ENCODE measurements around the gene CAMTA2.

Gene CAMTA2

DNA sequence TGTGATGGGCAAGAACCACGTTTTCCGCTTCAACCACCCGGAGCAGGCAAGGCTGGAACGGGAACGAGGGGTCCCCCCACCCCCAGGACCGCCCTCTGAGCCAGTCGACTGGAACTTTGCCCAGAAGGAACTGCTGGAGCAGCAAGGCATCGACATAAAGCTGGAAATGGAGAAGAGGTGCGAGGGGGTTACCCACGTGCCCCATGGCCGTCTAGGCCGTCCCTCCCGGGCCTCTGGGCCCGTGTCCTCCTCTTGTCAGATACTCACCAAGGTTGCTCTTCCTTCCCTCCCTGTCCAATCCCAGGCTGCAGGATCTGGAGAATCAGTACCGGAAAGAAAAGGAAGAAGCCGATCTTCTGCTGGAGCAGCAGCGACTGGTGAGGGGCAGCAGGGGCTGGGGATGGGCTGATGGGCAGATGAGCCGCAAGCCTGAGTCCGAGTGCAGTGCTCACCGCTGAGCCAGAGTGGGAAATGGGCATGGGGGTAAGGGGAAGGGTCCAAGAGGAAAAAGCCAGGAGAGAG is 33.1 kb upstream of the CAMTA2 start:
- DNase-seq (ENCODE audit: low read depth): no peak
- no peak overlapping the region for H3K4me3 ChIP-seq (ENCODE audit: low read depth, low read length)
- TF ChIP-seq, protein P1, sequence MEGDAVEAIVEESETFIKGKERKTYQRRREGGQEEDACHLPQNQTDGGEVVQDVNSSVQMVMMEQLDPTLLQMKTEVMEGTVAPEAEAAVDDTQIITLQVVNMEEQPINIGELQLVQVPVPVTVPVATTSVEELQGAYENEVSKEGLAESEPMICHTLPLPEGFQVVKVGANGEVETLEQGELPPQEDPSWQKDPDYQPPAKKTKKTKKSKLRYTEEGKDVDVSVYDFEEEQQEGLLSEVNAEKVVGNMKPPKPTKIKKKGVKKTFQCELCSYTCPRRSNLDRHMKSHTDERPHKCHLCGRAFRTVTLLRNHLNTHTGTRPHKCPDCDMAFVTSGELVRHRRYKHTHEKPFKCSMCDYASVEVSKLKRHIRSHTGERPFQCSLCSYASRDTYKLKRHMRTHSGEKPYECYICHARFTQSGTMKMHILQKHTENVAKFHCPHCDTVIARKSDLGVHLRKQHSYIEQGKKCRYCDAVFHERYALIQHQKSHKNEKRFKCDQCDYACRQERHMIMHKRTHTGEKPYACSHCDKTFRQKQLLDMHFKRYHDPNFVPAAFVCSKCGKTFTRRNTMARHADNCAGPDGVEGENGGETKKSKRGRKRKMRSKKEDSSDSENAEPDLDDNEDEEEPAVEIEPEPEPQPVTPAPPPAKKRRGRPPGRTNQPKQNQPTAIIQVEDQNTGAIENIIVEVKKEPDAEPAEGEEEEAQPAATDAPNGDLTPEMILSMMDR (IDR thresholded peaks at IDR 0.05; ENCODE audit: insufficient read depth, low read depth, low read length, missing control alignments): no peak

DNA sequence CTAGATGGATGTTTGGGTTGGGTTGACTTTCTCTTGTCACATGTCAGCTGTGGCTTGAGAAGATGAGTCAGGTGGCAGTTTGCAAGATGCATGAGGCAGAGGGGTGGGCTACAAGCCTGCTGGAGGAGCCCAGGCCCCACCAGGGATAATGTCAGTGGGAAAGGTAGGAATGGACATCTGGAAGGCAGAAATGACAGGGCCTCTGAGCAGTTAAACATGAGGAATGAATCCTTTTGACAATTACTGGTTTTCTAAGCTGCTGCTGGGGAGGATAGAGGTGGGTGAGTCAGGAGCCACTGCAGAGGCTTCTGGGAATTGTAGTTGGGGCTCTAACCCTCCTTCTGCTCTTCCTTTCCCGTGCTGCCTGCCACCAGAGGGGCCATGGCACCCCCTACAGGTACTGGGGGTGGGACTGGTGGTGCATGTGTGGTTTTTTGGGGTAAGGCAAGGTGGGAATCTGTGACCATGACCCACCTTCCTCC is 32.0 kb upstream of the CAMTA2 start:
- TF ChIP-seq, protein P1 (IDR thresholded peaks at IDR 0.05; ENCODE audit: insufficient read depth, low read depth, low read length, missing control alignments): peak; percentile 37
- peak; percentile 44 for DNase-seq (ENCODE audit: low read depth)
- H3K4me3 ChIP-seq (ENCODE audit: low read depth, low read length): no peak overlapping the region

DNA sequence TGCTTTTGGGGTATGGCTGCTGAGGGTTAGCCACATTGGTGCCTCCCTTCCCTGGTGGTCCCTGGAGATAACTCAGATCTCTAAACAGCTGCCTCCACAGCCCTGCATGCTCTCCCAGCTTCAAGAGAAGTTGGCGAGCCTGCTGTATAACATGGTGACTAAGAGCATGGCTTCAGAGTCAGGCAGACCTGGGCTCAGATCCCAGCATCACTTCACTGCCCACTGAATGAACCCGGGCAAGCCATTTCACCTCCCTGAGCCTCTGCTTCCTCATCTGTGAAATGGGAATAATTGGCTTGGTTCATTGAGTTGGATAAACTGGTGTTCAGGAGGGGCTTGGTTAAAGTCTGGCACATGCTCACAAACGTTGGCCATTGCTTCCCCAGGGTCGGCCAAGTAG is 26.9 kb upstream of the CAMTA2 start:
- no peak overlapping the region for H3K4me3 ChIP-seq (ENCODE audit: low read depth, low read length)
- no peak for DNase-seq (ENCODE audit: low read depth)
- TF ChIP-seq, protein P1 (IDR thresholded peaks at IDR 0.05; ENCODE audit: insufficient read depth, low read depth, low read length, missing control alignments): no peak

DNA sequence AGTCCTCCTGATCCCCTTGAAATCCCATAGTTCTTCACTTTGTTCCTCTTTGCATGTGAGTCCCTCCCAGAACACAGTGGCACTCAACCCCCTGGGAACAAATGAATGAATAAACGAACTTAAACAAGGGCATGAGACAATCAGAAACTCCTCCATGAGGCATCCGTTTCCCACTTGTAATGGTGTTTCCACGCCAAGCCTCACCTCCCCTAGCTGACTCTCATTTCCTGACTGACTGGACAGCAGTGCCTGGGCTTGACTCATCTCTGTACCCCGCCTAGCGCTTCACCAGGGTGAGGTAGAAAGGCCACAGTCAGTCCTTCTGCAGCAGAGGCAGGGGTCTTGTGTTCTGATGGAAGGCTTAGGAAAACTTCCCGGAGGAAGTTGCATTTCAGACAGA is 24.5 kb upstream of the CAMTA2 start:
- peak; percentile 90 for DNase-seq (ENCODE audit: low read depth)
- H3K4me3 ChIP-seq (ENCODE audit: low read depth, low read length): no peak overlapping the region
- TF ChIP-seq, protein P1 (IDR thresholded peaks at IDR 0.05; ENCODE audit: insufficient read depth, low read depth, low read length, missing control alignments): no peak

DNA sequence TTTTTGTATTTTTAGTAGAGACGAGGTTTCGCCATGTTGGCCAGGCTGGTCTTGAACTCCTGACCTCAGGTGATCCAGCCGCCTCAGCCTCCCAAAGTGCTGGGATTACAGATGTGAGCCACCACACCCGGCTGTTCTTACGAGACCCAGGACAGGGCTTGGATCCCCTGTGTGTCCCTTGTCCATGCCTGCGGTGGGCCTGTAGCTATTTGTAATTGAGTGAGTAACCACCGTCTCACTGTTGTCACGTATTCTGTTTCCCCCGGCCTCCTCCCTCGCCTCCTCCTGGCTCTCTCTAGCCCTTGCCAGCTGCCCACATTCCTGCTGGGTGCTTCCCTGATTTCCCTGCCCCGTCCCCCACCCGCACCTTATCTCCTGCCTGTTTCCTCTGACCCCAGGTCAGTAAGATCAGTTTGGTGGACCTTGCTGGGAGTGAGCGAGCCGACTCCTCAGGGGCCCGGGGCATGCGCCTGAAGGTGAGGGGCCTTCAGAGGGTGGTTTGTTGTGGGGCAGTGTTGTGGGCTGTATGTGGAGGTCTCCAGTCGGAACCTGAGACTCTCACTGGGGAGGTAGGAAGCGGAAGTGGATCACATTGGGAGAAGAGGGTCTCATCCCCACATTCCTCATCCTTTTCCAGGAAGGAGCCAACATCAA is 15.9 kb upstream of the CAMTA2 start:
- TF ChIP-seq, protein P1 (IDR thresholded peaks at IDR 0.05; ENCODE audit: insufficient read depth, low read depth, low read length, missing control alignments): no peak
- no peak for DNase-seq (ENCODE audit: low read depth)
- no peak overlapping the region for H3K4me3 ChIP-seq (ENCODE audit: low read depth, low read length)

DNA sequence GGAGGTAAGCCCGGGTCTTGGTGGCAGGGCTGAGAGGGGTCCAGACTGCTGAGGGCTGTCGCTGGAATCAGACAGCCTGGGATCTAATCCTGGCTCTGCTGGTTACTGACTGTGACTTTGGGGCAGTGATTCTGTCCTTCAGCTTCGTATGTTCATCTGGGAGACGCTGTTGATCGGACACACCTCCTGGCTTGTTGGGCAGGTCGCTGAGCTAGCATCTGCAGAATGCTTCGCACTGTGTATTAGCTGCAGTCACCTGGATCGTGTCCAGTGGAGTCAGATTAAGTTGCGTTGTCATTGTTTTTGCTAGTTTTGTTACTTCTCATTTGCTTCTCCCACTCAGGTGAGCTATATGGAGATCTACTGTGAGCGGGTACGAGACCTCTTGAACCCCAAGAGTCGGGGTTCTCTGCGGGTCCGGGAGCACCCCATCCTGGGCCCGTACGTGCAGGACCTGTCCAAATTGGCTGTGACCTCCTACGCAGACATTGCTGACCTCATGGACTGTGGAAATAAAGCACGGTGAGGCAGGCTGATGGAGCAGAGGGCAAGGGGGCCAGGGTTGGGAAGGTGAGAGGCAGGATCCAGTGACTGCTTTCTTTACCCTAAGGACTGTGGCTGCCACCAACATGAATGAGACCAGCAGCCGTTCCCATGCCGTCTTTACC is 14.8 kb upstream of the CAMTA2 start:
- no peak for DNase-seq (ENCODE audit: low read depth)
- H3K4me3 ChIP-seq (ENCODE audit: low read depth, low read length): no peak overlapping the region
- TF ChIP-seq, protein P1 (IDR thresholded peaks at IDR 0.05; ENCODE audit: insufficient read depth, low read depth, low read length, missing control alignments): no peak
